A549 (cell line): Measurements from ENCODE around the gene KIFBP. TPM values are rescaled to one million over a fixed set of nuclear protein-coding genes. Genes with fewer than 3 reads are reported as not detected.

Source experiments
- ATAC-seq, 2 experiments: fragments of 200-7000 bp in 1 of 2; fragments of >200 bp in 1 of 2; cut with Nextera tagmentation in 1 of 2; cut with Tn5 transposase in 1 of 2; 3 replicates each; pipeline versions ENCODE4 v1.8.0 to v1.9.1; 2018 to 2020; ENCODE audit warnings: mild to moderate bottlenecking in 1 of 2, moderate library complexity in 1 of 2
- CTCF ChIA-PET: fragments of 300-600 bp; sonication (Branson Sonifier 250); formaldehyde crosslinking; extraction: SDS; loops from one replicate; lab custom pipeline; 2021; ENCODE audit warnings: antibody characterized with exemption, inconsistent platforms; lab: Yijun Ruan, JAX
- POLR2A ChIA-PET: fragments of 350-600 bp; formaldehyde crosslinking; extraction: SDS; loops from one replicate; lab custom pipeline; 2021; ENCODE audit warnings: antibody characterized with exemption, inconsistent platforms; lab: Yijun Ruan, JAX
- DNase-seq, 2 experiments: peaks; one replicate each; pipeline versions ENCODE4 v3.0.0 to v3.0.0-alpha.2; 2011 to 2016; ENCODE audit warnings: low read depth in 1 of 2, low spot score in 1 of 2
- FAIRE-seq: peaks from 2 replicates; lab custom pipeline; 2011; peaks lifted over from hg19 to GRCh38; lab: Jason Lieb, UNC
- H3K27ac ChIP-seq, 2 experiments: fragments of >200 bp; sonication (Bioruptor Twin); formaldehyde crosslinking; 3 replicates each; pipeline ENCODE4 v1.5.1; 2016 to 2017
- H3K4me1 ChIP-seq: fragments of >200 bp; sonication (Bioruptor Twin); formaldehyde crosslinking; 3 replicates; pipeline ENCODE4 v1.6.1; 2016
- H3K4me2 ChIP-seq: fragments of >200 bp; sonication (Bioruptor Twin); formaldehyde crosslinking; 3 replicates; pipeline ENCODE4 v1.6.1; 2016
- H3K4me3 ChIP-seq: fragments of >200 bp; sonication (Bioruptor Twin); formaldehyde crosslinking; 3 replicates; pipeline ENCODE4 v1.5.1; 2016
- H3K9me3 ChIP-seq: fragments of >200 bp; sonication (Bioruptor Twin); formaldehyde crosslinking; 3 replicates; pipeline ENCODE4 v1.6.1; 2016
- ATOH8 ChIP-seq: fragments of 250-450 bp; sonication (Bioruptor Pico); IDR thresholded peaks from 2 replicates; pipeline ENCODE4 v1.5.0; 2020; ENCODE audit warnings: low read depth, mild to moderate bottlenecking, moderate library complexity
- CBX8 ChIP-seq: fragments of 200-600 bp; sonication (generic); IDR thresholded peaks from 2 replicates; pipeline ENCODE4 v1.6.1; 2016
- CTCF ChIP-seq: fragments of >200 bp; sonication (Bioruptor Twin); formaldehyde crosslinking; IDR thresholded peaks from 3 replicates; pipeline ENCODE4 v1.5.1; 2016
- FOSB ChIP-seq: fragments of 250-450 bp; sonication (Bioruptor Pico); IDR thresholded peaks from 2 replicates; pipeline ENCODE4 v1.5.0; 2020; ENCODE audit warnings: mild to moderate bottlenecking, moderate library complexity
- FOSL2 ChIP-seq, 2 experiments: fragments of 450-650 bp in 1 of 2; fragments of >200 bp in 1 of 2; sonication (Bioruptor Twin) in 1 of 2; formaldehyde crosslinking; IDR thresholded peaks; 2 replicates each; pipeline versions ENCODE4 v1.5.0 to v1.6.1; 2016 to 2020; ENCODE audit warnings: mild to moderate bottlenecking in 1 of 2, moderate library complexity in 1 of 2
- FOXS1 ChIP-seq: fragments of 250-450 bp; sonication (Bioruptor Pico); IDR thresholded peaks from 2 replicates; pipeline ENCODE4 v1.5.0; 2020; ENCODE audit warnings: mild to moderate bottlenecking, moderate library complexity
- HMGXB4 ChIP-seq: fragments of 250-450 bp; sonication (Bioruptor Pico); IDR thresholded peaks from 2 replicates; pipeline ENCODE4 v1.5.0; 2021; ENCODE audit warnings: mild to moderate bottlenecking, moderate library complexity, borderline replicate concordance
- HOXA7 ChIP-seq: fragments of 250-450 bp; sonication (Bioruptor Pico); IDR thresholded peaks from 2 replicates; pipeline ENCODE4 v1.5.0; 2020; ENCODE audit warnings: mild to moderate bottlenecking, moderate library complexity
- HOXB13 ChIP-seq: fragments of 250-450 bp; sonication (Bioruptor Pico); IDR thresholded peaks from 2 replicates; pipeline ENCODE4 v1.5.0; 2020; ENCODE audit warnings: low read depth, mild to moderate bottlenecking, moderate library complexity
- JUNB ChIP-seq: fragments of >200 bp; sonication (Bioruptor Twin); formaldehyde crosslinking; IDR thresholded peaks from 2 replicates; pipeline ENCODE4 v1.6.1; 2016
- KDM1A ChIP-seq: fragments of 200-600 bp; sonication (generic); IDR thresholded peaks from 2 replicates; pipeline ENCODE4 v1.6.1; 2016; ENCODE audit warnings: low read depth, mild to moderate bottlenecking
- KDM5A ChIP-seq: fragments of 200-600 bp; sonication (generic); IDR thresholded peaks from 2 replicates; pipeline ENCODE4 v1.6.1; 2016; ENCODE audit warnings: antibody characterized with exemption, mild to moderate bottlenecking
- MAFK ChIP-seq: fragments of 450-650 bp; IDR thresholded peaks from 2 replicates; pipeline ENCODE4 v1.6.1; 2014; ENCODE audit not compliant: partially characterized antibody
- MAX ChIP-seq: IDR thresholded peaks from 2 replicates; pipeline ENCODE4 v1.6.1; 2012
- MAZ ChIP-seq: fragments of 150-350 bp; IDR thresholded peaks from 2 replicates; pipeline ENCODE4 v1.6.1; 2014; ENCODE audit warnings: antibody characterized with exemption, low read depth, low read length, borderline replicate concordance
- MYC ChIP-seq: IDR thresholded peaks from 2 replicates; pipeline ENCODE4 v1.6.1; 2012; ENCODE audit warnings: mild to moderate bottlenecking, inconsistent platforms, low read length, improper control_type of control experiment, borderline replicate concordance
- NFE2L2 ChIP-seq: fragments of 150-350 bp; conservative IDR thresholded peaks from 2 replicates; pipeline ENCODE4 v1.6.1; 2014; ENCODE audit warnings: low read length
- NPAS2 ChIP-seq: fragments of 250-450 bp; sonication (Bioruptor Pico); IDR thresholded peaks from 2 replicates; pipeline ENCODE4 v1.8.0; 2022; ENCODE audit warnings: mild to moderate bottlenecking, moderate library complexity, borderline replicate concordance
- NR3C1 ChIP-seq: fragments of >200 bp; sonication (Bioruptor Twin); formaldehyde crosslinking; IDR thresholded peaks from 3 replicates; pipeline ENCODE4 v1.6.1; 2017
- POLR2A ChIP-seq: IDR thresholded peaks from 2 replicates; pipeline ENCODE4 v1.6.1; 2012; ENCODE audit warnings: mild to moderate bottlenecking, low read length
- RAD21 ChIP-seq, 2 experiments: fragments of >200 bp in 1 of 2; sonication (Bioruptor Twin) in 1 of 2; formaldehyde crosslinking in 1 of 2; IDR thresholded peaks in 1 of 2; conservative IDR thresholded peaks in 1 of 2; 2 replicates in 1 of 2; 3 replicates in 1 of 2; pipeline ENCODE4 v1.6.1; 2012 to 2018; ENCODE audit warnings: inconsistent platforms in 1 of 2
- RNF2 ChIP-seq: fragments of 200-600 bp; sonication (generic); IDR thresholded peaks from 2 replicates; pipeline ENCODE4 v1.6.1; 2016; ENCODE audit warnings: low read depth, mild to moderate bottlenecking, antibody characterized with exemption, moderate library complexity, borderline replicate concordance
- SMC3 ChIP-seq: fragments of >200 bp; sonication (Bioruptor Twin); formaldehyde crosslinking; IDR thresholded peaks from 3 replicates; pipeline ENCODE4 v1.6.1; 2018; ENCODE audit warnings: inconsistent platforms
- TP53 ChIP-seq: fragments of 250-450 bp; sonication (Bioruptor Pico); IDR thresholded peaks from 2 replicates; pipeline ENCODE4 v1.5.0; 2021; ENCODE audit warnings: mild to moderate bottlenecking, moderate library complexity
- ZFP36 ChIP-seq: fragments of 450-650 bp; IDR thresholded peaks from 2 replicates; pipeline ENCODE4 v1.6.1; 2014; ENCODE audit warnings: borderline replicate concordance; ENCODE audit not compliant: partially characterized antibody
- ZSCAN20 ChIP-seq: fragments of 250-450 bp; sonication (Bioruptor Pico); IDR thresholded peaks from 2 replicates; pipeline ENCODE4 v1.8.0; 2022; ENCODE audit warnings: mild to moderate bottlenecking, moderate library complexity
- WGBS: methylation state at CpG from one replicate; pipeline ENCODE4 v1.1.6; 2017; ENCODE audit errors: missing lambda C conversion rate; 5-methylcytosine and 5-hydroxymethylcytosine counted together
- polyA plus RNA-seq, 4 experiments: library from polyadenylated mRNA; depleted of rRNA in 3 of 4; stranded (reverse); fragments of >200 nt; fragmentation: RNase III in 1 of 4; extraction: RNeasy Plus Mini Kit Qiagen cat#74134 plus additional on column Dnase treatment in 1 of 4; gene quantifications; 2 replicates in 3 of 4; 3 replicates in 1 of 4; pipeline ENCODE4 v1.2.3, GENCODE V29; 2011 to 2017

The KIFBP gene
- polyA plus RNA-seq, 2 of the 4 experiments (the other 2 are of a cell fraction) = 36.1 to 53.8 TPM

GRCh38 chr10:68997211-68997610 lies 8.6 kb downstream of the KIFBP start:
- Histone ChIP-seq H3K4me2 (no peak overlapping the region), H3K4me3 (no peak overlapping the region), H3K4me1 (peaks cover 13% of the 10 kb centered on the region), H3K27ac (no peak overlapping the region), H3K9me3 (no peaks in the 10 kb centered on the region)
- DNase-seq (no peak), ATAC-seq (no peak), FAIRE-seq (no peak)
- TF ChIP-seq MYC (no peak), MAZ (no peak), TP53 (CRISPR knock-in tag) (no peak), NR3C1 (no peak), NPAS2 (no peak), RAD21 (conservative IDR thresholded peaks at IDR 0.05 in 1 of 2, IDR thresholded peaks at IDR 0.05 in 1 of 2) (no peak), HOXB13 (no peak), JUNB (no peak), FOXS1 (CRISPR knock-in tag) (no peak), MAFK (no peak), SMC3 (no peak)
- WGBS = 91% methylated on average over 3 of the region's 3 CpGs
- POLR2A ChIA-PET = no interaction called here
- CTCF ChIA-PET = no interaction called here

GRCh38 chr10:69004821-69005220 lies 16.2 kb downstream of the KIFBP start:
- Histone ChIP-seq H3K9me3 (no peaks in the 10 kb centered on the region), H3K4me2 (no peak overlapping the region), H3K4me1 (no peaks in the 10 kb centered on the region), H3K27ac (no peak overlapping the region), H3K4me3 (no peak overlapping the region)
- ChIA-PET POLR2A (no interaction called here), CTCF (interaction anchor here (0.5 to 4.8 kb wide), 37 partner anchors 9 to 632 kb away, joined by 3 to 122 read pairs (median 4); partner anchors contain the start of genes SRGN and VPS26A)
- TF ChIP-seq JUNB (no peak), SMC3 (peak; percentile 81), RAD21 (conservative IDR thresholded peaks at IDR 0.05 in 1 of 2, IDR thresholded peaks at IDR 0.05 in 1 of 2) (peak; percentile 69 to 81), ZFP36 (no peak), FOSL2 (IDR thresholded peaks at IDR 0.05) (no peak), FOSL2 (CRISPR knock-in tag; IDR thresholded peaks at IDR 0.05) (no peak), HOXB13 (no peak), CTCF (peak; percentile 83), RNF2 (no peak), FOXS1 (CRISPR knock-in tag) (no peak)
- ATAC-seq (peak in 1 of 2 experiments; percentile 42; a peak in 1 of 6 replicates), DNase-seq (peak; percentile 35 to 47), FAIRE-seq (no peak)
- WGBS = 9% methylated on average over 1 of the region's 1 CpG

GRCh38 chr10:69005704-69006485 lies 17.3 kb downstream of the KIFBP start:
- H3K4me2 ChIP-seq = no peak overlapping the region
- no peak overlapping the region for H3K27ac ChIP-seq
- no peak for ATAC-seq
- ChIA-PET POLR2A (no interaction called here), CTCF (interaction anchor here (0.6 to 4.8 kb wide), 21 partner anchors 10 to 387 kb away, joined by 3 to 122 read pairs (median 5); partner anchors contain the start of gene VPS26A)
- no peak for TF ChIP-seq POLR2A
- no peak for TF ChIP-seq CBX8
- TF ChIP-seq MAX = no peak
- no peak for TF ChIP-seq HMGXB4 (CRISPR knock-in tag)
- no peak for TF ChIP-seq HOXA7 (CRISPR knock-in tag)
- no peak for TF ChIP-seq NFE2L2
- no peak for TF ChIP-seq ATOH8 (CRISPR knock-in tag)
- no peak for TF ChIP-seq KDM1A
- TF ChIP-seq FOXS1 (CRISPR knock-in tag) = no peak
- no peak for TF ChIP-seq KDM5A
- TF ChIP-seq FOSB = no peak
- TF ChIP-seq ZSCAN20 (CRISPR knock-in tag) = no peak
- FAIRE-seq = no peak
- no peak overlapping the region for H3K4me3 ChIP-seq
- H3K9me3 ChIP-seq = no peaks in the 10 kb centered on the region
- no peaks in the 10 kb centered on the region for H3K4me1 ChIP-seq
- WGBS = 93% methylated on average over 6 of the region's 6 CpGs
- DNase-seq = no peak
